Activated CD4-positive, CD25-positive, alpha-beta regulatory T cell treated with anti-CD3 and anti-CD28 coated beads, Interleukin-2, amount 50 U/mL, for 16 hours (primary cell): ENCODE measurements around the gene ZCCHC24.

Experiments used
- DNase-seq: peaks from one replicate; pipeline ENCODE4 v3.0.0-alpha.2; 2020; ENCODE audit warnings: low read depth, low spot score

Gene ZCCHC24

GRCh38 chr10:79399223-79399831, 46.1 kb downstream of the ZCCHC24 start:
- no peak for DNase-seq

- DNase-seq: no peak
Measured at GRCh38 chr10:79398642-79399041, 46.8 kb downstream of the ZCCHC24 start.

- no peak for DNase-seq
Measured at GRCh38 chr10:79397575-79398303, 47.7 kb downstream of the ZCCHC24 start.

- no peak for DNase-seq
Measured at GRCh38 chr10:79397051-79397450, 48.4 kb downstream of the ZCCHC24 start.

GRCh38 chr10:79396520-79396919, 48.9 kb downstream of the ZCCHC24 start:
- no peak for DNase-seq

GRCh38 chr10:79394664-79395063, 50.8 kb downstream of the ZCCHC24 start:
- DNase-seq: no peak

GRCh38 chr10:79393924-79394610, 51.4 kb downstream of the ZCCHC24 start:
- no peak for DNase-seq

- no peak for DNase-seq
Measured at GRCh38 chr10:79393221-79393923, 52.1 kb downstream of the ZCCHC24 start.

- DNase-seq: no peak
Measured at GRCh38 chr10:79392506-79393176, 52.8 kb downstream of the ZCCHC24 start.

GRCh38 chr10:79392020-79392398, 53.4 kb downstream of the ZCCHC24 start:
- DNase-seq: no peak

GRCh38 chr10:79391231-79392019, 54.0 kb downstream of the ZCCHC24 start:
- no peak for DNase-seq

GRCh38 chr10:79390551-79391229, 54.7 kb downstream of the ZCCHC24 start:
- DNase-seq: no peak

- DNase-seq: no peak
Measured at GRCh38 chr10:79390057-79390456, 55.4 kb downstream of the ZCCHC24 start.

- DNase-seq: no peak
Measured at GRCh38 chr10:79387974-79388850, 57.2 kb downstream of the ZCCHC24 start.

- DNase-seq: no peak
Measured at GRCh38 chr10:79387466-79387973, 57.9 kb downstream of the ZCCHC24 start.

GRCh38 chr10:79386637-79387465, 58.6 kb downstream of the ZCCHC24 start:
- DNase-seq: no peak

GRCh38 chr10:79385804-79386531, 59.5 kb downstream of the ZCCHC24 start:
- DNase-seq: no peak
